Measurements from ENCODE around the gene TMEM45B. TPM values are rescaled to one million over a fixed set of nuclear protein-coding genes. Genes with fewer than 3 reads are reported as not detected.
"Not testable (repeated sequence)": the region's sequence is repeated elsewhere in the genome, so short reads cannot be mapped to it uniquely, and the experiment has no call there.

The TMEM45B gene
- total RNA-seq, 1 donor: not detected

DNA sequence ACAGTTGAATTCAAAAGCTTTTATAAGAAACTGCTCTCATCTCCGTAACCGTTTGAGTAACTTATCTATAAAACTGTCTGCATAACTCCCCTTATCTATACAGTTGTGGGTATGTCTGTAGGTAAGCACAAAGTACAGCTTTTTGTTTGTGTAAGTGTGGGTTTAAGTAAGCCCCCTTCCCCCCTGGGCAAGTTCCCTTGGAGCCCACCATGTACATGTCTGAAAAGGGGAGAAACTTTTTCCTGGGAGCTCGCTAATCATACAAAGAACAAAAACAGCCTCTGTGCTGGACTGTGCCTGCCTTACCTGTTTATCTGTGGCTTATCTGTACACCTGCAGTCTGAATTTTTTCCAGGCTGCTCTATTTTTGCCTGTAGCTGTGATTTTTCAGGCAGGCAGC lies 36.3 kb upstream of the TMEM45B start:
- no peak overlapping the region for H3K4me3 ChIP-seq (ENCODE audit: insufficient read depth, low read length)
- TF ChIP-seq, protein P1, sequence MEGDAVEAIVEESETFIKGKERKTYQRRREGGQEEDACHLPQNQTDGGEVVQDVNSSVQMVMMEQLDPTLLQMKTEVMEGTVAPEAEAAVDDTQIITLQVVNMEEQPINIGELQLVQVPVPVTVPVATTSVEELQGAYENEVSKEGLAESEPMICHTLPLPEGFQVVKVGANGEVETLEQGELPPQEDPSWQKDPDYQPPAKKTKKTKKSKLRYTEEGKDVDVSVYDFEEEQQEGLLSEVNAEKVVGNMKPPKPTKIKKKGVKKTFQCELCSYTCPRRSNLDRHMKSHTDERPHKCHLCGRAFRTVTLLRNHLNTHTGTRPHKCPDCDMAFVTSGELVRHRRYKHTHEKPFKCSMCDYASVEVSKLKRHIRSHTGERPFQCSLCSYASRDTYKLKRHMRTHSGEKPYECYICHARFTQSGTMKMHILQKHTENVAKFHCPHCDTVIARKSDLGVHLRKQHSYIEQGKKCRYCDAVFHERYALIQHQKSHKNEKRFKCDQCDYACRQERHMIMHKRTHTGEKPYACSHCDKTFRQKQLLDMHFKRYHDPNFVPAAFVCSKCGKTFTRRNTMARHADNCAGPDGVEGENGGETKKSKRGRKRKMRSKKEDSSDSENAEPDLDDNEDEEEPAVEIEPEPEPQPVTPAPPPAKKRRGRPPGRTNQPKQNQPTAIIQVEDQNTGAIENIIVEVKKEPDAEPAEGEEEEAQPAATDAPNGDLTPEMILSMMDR (IDR thresholded peaks at IDR 0.05; ENCODE audit: extremely low read depth, low read depth, low read length): no peak
- peaks cover 10% of the 10 kb centered on the region for H3K27me3 ChIP-seq (ENCODE audit: insufficient read depth, low read length)
- no peak overlapping the region for H2AFZ ChIP-seq (ENCODE audit: low read length)
- H3K4me2 ChIP-seq (ENCODE audit: insufficient read depth, low read length): no peak overlapping the region
- H3K9me3 ChIP-seq (ENCODE audit: low read depth, low read length): no peaks in the 10 kb centered on the region
- H3K4me1 ChIP-seq (ENCODE audit: insufficient read depth, low read length): no peaks in the 10 kb centered on the region
- H3K27ac ChIP-seq (ENCODE audit: low read depth, low read length): no peak overlapping the region
- H4K20me1 ChIP-seq (ENCODE audit: insufficient read depth, low read length): no peaks in the 10 kb centered on the region
- no peaks in the 10 kb centered on the region for H3K36me3 ChIP-seq (ENCODE audit: insufficient read depth, low read length)
- H3K79me2 ChIP-seq (ENCODE audit: insufficient read depth, low read length): no peaks in the 10 kb centered on the region
- DNase-seq (ENCODE audit: insufficient read length, low spot score, missing footprints): no peak

DNA sequence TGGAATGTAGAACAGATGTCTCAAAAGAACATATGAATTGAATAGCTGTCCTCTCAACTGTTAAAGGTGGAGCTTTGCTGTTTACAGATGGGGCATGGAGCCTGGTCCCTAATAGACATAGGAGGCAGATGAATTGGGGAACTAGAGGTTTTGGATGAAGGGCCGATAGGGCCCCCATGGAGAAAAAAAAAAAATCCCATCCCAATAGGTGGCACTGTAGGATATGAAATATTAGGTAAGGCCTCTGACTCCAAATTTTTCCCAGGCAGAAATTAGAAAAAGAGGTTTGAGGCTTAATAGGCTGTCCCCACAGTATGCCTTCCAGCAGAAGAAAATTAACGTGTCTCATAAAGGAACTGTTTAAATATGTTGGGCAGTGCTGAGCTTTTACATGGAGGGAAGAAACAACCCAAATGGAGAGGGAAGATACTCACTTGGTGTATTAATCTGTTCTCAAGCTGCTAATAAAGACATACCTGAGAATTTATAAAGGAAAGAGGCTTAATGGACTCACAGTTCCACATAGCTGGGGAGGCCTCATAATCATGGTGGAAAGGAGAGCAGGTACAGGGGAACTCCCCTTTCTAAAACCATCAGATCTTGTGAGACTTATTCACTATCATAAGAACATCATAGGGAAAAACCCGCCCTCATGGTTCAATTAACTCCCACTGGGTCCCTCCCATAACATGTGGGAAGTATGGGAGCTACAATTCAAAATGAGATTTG lies 30.1 kb upstream of the TMEM45B start:
- Histone ChIP-seq H3K9me3 (ENCODE audit: low read depth, low read length) (no peaks in the 10 kb centered on the region), H3K4me3 (ENCODE audit: insufficient read depth, low read length) (no peak overlapping the region), H3K36me3 (ENCODE audit: insufficient read depth, low read length) (no peaks in the 10 kb centered on the region), H4K20me1 (ENCODE audit: insufficient read depth, low read length) (no peaks in the 10 kb centered on the region), H2AFZ (ENCODE audit: low read length) (no peak overlapping the region), H3K4me2 (ENCODE audit: insufficient read depth, low read length) (no peak overlapping the region), H3K79me2 (ENCODE audit: insufficient read depth, low read length) (no peaks in the 10 kb centered on the region), H3K4me1 (ENCODE audit: insufficient read depth, low read length) (no peaks in the 10 kb centered on the region), H3K27ac (ENCODE audit: low read depth, low read length) (no peak overlapping the region), H3K27me3 (ENCODE audit: insufficient read depth, low read length) (peaks cover 8% of the 10 kb centered on the region)
- DNase-seq (ENCODE audit: insufficient read length, low spot score, missing footprints): no peak
- TF ChIP-seq, protein P1 (IDR thresholded peaks at IDR 0.05; ENCODE audit: extremely low read depth, low read depth, low read length): peak; percentile 31

DNA sequence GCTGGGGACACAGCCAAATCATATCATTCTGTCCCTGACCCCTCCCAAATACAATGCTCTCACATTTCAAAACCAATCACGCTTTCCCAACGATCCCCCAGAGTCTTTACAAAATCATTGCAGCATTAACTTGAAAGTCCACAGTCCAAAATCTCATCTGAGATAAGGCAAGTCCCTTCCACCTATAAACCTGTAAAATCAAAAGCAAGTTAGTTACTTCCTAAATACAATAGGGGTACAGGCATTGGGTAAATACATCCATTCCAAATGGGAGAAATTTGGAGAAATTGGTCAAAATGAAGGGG lies 29.6 kb upstream of the TMEM45B start:
- not testable (repeated sequence) for H2AFZ ChIP-seq (ENCODE audit: low read length); H3K4me1 ChIP-seq (ENCODE audit: insufficient read depth, low read length); DNase-seq (ENCODE audit: insufficient read length, low spot score, missing footprints); H3K27ac ChIP-seq (ENCODE audit: low read depth, low read length); H4K20me1 ChIP-seq (ENCODE audit: insufficient read depth, low read length); H3K36me3 ChIP-seq (ENCODE audit: insufficient read depth, low read length); H3K9me3 ChIP-seq (ENCODE audit: low read depth, low read length); H3K4me3 ChIP-seq (ENCODE audit: insufficient read depth, low read length); H3K79me2 ChIP-seq (ENCODE audit: insufficient read depth, low read length); H3K4me2 ChIP-seq (ENCODE audit: insufficient read depth, low read length)
- H3K27me3 ChIP-seq (ENCODE audit: insufficient read depth, low read length): peaks cover 13% of the 10 kb centered on the region

DNA sequence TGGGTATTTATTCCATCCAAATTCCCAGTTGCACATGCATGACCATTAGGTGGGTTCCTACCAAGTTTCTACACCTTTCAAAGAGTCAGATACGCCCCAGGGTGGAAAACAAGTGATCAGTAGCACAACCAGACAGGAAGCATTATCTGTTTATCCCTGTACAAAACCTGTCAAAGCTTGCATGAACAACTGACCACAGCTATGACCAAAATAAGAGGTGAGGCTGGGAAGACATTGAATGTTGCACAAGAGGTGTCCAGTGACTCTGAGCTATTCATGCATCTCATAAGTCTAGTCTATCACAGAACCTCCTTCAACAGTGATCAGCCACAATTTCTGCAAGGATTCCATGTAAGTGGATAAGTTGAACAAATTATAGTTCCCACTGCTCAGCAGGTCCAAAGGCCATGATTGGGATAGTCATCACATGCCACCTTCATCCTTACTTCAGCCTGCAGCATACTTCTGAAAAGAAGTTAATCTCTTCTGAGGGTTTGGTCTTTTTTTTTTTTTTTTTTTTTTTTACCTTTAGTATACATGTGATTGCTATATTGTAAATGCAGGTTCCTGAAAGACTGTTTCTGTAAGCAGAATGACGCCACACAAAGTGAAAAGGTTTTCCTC lies 28.0 kb upstream of the TMEM45B start:
- Histone ChIP-seq H3K4me1 (ENCODE audit: insufficient read depth, low read length) (no peaks in the 10 kb centered on the region), H4K20me1 (ENCODE audit: insufficient read depth, low read length) (no peaks in the 10 kb centered on the region), H3K36me3 (ENCODE audit: insufficient read depth, low read length) (no peaks in the 10 kb centered on the region), H3K9me3 (ENCODE audit: low read depth, low read length) (no peaks in the 10 kb centered on the region), H3K79me2 (ENCODE audit: insufficient read depth, low read length) (no peaks in the 10 kb centered on the region), H2AFZ (ENCODE audit: low read length) (no peak overlapping the region), H3K4me2 (ENCODE audit: insufficient read depth, low read length) (no peak overlapping the region), H3K27ac (ENCODE audit: low read depth, low read length) (no peak overlapping the region), H3K27me3 (ENCODE audit: insufficient read depth, low read length) (peaks cover 23% of the 10 kb centered on the region), H3K4me3 (ENCODE audit: insufficient read depth, low read length) (no peak overlapping the region)
- TF ChIP-seq, protein P1 (IDR thresholded peaks at IDR 0.05; ENCODE audit: extremely low read depth, low read depth, low read length): no peak
- no peak for DNase-seq (ENCODE audit: insufficient read length, low spot score, missing footprints)

Measured in osteoblast (primary cell).